Endodermal cell (in vitro differentiated cells): Measurements from ENCODE around the gene OTUD7B. TPM values are rescaled to one million over a fixed set of nuclear protein-coding genes. Genes with fewer than 3 reads are reported as not detected.

Experiments
- DNase-seq: peaks from one replicate; pipeline ENCODE4 v3.0.0-alpha.2; 2017
- H3K27ac ChIP-seq: 2 replicates; pipeline ENCODE4 v1.5.1; 2013; ENCODE audit warnings: mild to moderate bottlenecking, low read depth, low read length, moderate library complexity
- H3K27me3 ChIP-seq: 2 replicates; pipeline ENCODE4 v1.6.1; 2013; ENCODE audit warnings: mild to moderate bottlenecking, low read length, moderate library complexity; ENCODE audit not compliant: insufficient read depth, control insufficient read depth, poor library complexity, severe bottlenecking
- H3K36me3 ChIP-seq: 2 replicates; pipeline ENCODE4 v1.7.0; 2013; ENCODE audit warnings: mild to moderate bottlenecking, low read length, moderate library complexity; ENCODE audit not compliant: control insufficient read depth, insufficient read depth
- H3K4me1 ChIP-seq: one replicate; pipeline ENCODE4 v1.7.0; 2013; ENCODE audit warnings: low read length; ENCODE audit not compliant: control insufficient read depth, insufficient read depth
- H3K4me3 ChIP-seq: 2 replicates; pipeline ENCODE4 v1.5.1; 2013; ENCODE audit warnings: mild to moderate bottlenecking, low read length, moderate library complexity
- H3K9ac ChIP-seq: 2 replicates; pipeline ENCODE4 v1.6.1; 2013; ENCODE audit warnings: mild to moderate bottlenecking, low read length, moderate library complexity; ENCODE audit not compliant: poor library complexity, severe bottlenecking; ENCODE audit errors: extremely low read depth
- H3K9me3 ChIP-seq: 2 replicates; pipeline ENCODE4 v1.6.1; 2013; ENCODE audit warnings: mild to moderate bottlenecking, low read length, moderate library complexity; ENCODE audit not compliant: control insufficient read depth
- H3K27ac Mint-ChIP-seq: 2 replicates; pipeline ENCODE4 v1.8.0; 2020; ENCODE audit warnings: mixed read lengths
- H3K27me3 Mint-ChIP-seq: 2 replicates; pipeline ENCODE4 v1.8.0; 2021; ENCODE audit warnings: mild to moderate bottlenecking, mixed read lengths; ENCODE audit not compliant: insufficient read depth
- H3K36me3 Mint-ChIP-seq: 2 replicates; pipeline ENCODE4 v1.8.0; 2020; ENCODE audit warnings: low read depth, mixed read lengths
- H3K4me1 Mint-ChIP-seq: 2 replicates; pipeline ENCODE4 v1.8.0; 2020; ENCODE audit warnings: mixed read lengths
- H3K4me3 Mint-ChIP-seq: 2 replicates; pipeline ENCODE4 v1.8.0; 2020; ENCODE audit warnings: mild to moderate bottlenecking, moderate library complexity, mixed read lengths
- H3K9me3 Mint-ChIP-seq: 2 replicates; pipeline ENCODE4 v1.8.0; 2020; ENCODE audit warnings: mild to moderate bottlenecking, mixed read lengths
- WGBS, 2 experiments: methylation state at CpG; one replicate each; pipeline versions ENCODE4 v1.1.5 to v1.1.7; 2013; ENCODE audit warnings: missing lambda C conversion rate in 2 of 2, mixed read lengths in 1 of 2; ENCODE audit not compliant: insufficient coverage in 1 of 2, insufficient read length in 1 of 2; 5-methylcytosine and 5-hydroxymethylcytosine counted together
- total RNA-seq, 2 donors: library from RNA; stranded (reverse); fragmentation: NEBNext Ultra II Directional in 1 of 2; extraction: Animal tissue kit (Norgen Biotek cat#: 25700) in 1 of 2; gene quantifications; 2 replicates in 1 of 2; 3 replicates in 1 of 2; pipeline ENCODE4 v1.2.1, GENCODE V29; 2021
- TF ChIP-seq, protein P1 (sequence below): fragments of 200-600 bp; sonication (generic); conservative IDR thresholded peaks from 2 replicates; pipeline ENCODE4 v1.5.0; 2021; ENCODE audit warnings: antibody characterized with exemption, mild to moderate bottlenecking

The OTUD7B gene
- total RNA-seq, 2 donors from 2014 or later, result 26.6 to 31.1 TPM

DNA sequence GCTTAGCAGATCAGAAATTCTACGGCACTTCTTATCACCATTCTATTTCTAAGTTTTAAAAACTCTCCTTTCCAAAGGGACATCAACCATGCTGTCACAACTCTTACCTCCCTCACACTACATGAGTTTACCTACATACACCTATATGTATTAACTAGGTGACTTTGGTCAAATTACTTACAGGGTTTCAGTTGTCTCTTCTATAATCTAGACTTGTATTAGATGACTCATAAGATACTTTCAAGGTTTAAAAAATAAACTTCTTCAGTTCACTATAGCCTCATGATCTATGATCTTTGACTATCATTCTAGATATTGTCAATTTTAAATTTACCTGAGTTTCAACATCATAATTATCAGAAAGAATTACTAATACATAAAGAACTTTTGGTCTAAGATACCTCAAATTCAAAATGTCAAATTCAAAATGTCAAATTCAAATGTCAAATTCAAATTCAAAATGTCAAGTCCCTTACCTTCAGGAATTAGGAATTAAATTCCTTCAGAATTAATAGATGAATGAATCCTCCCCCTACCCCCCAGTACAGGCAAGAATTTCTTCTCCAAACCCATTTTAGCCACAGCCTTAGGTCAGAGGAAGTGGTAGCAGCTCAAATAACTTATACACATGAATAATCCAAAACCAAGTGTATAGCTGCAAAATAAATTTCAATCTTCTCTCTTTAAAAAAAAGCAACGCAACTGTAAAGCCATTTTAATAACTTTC, 31.1 kb downstream of the OTUD7B start:
- Mint-ChIP-seq H3K27ac (no peak overlapping the region), H3K4me1 (peaks cover 14% of the 10 kb centered on the region), H3K36me3 (peaks cover 33% of the 10 kb centered on the region), H3K27me3 (no peaks in the 10 kb centered on the region), H3K4me3 (no peak overlapping the region), H3K9me3 (no peaks in the 10 kb centered on the region)
- Histone ChIP-seq H3K27ac (no peak overlapping the region), H3K9me3 (no peaks in the 10 kb centered on the region), H3K36me3 (peaks cover 23% of the 10 kb centered on the region), H3K4me3 (no peak overlapping the region), H3K9ac (no peak overlapping the region), H3K4me1 (no peaks in the 10 kb centered on the region), H3K27me3 (no peaks in the 10 kb centered on the region)
- no peak for DNase-seq
- TF ChIP-seq, protein P1, sequence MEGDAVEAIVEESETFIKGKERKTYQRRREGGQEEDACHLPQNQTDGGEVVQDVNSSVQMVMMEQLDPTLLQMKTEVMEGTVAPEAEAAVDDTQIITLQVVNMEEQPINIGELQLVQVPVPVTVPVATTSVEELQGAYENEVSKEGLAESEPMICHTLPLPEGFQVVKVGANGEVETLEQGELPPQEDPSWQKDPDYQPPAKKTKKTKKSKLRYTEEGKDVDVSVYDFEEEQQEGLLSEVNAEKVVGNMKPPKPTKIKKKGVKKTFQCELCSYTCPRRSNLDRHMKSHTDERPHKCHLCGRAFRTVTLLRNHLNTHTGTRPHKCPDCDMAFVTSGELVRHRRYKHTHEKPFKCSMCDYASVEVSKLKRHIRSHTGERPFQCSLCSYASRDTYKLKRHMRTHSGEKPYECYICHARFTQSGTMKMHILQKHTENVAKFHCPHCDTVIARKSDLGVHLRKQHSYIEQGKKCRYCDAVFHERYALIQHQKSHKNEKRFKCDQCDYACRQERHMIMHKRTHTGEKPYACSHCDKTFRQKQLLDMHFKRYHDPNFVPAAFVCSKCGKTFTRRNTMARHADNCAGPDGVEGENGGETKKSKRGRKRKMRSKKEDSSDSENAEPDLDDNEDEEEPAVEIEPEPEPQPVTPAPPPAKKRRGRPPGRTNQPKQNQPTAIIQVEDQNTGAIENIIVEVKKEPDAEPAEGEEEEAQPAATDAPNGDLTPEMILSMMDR, result no peak
- 97 to 100% methylated on average over 1 of the region's 2 CpGs for WGBS, 2 experiments

DNA sequence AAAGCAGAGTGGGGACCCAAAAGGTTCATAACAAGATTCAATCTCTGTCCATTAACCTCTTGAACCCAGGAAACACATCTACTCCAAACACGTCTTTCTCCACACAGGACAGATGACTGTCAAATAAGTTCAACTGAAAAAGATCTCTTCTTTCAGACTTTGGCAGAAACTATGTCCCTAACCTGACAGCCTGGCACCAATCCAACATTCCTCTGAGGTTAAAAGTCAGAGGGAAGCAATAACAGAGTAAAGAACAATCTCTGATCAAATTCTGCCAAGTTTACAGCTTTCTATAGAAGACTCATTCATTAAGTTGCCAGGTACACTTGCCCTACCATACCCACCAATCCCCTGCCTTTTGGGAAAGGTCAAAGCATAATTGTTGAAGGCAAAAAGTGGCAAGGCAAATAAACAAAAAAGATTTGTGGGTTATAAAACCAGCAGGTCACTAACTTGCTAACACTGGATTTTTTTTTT, 31.9 kb downstream of the OTUD7B start:
- H3K27me3 ChIP-seq, result no peaks in the 10 kb centered on the region
- Mint-ChIP-seq H3K27me3 (no peaks in the 10 kb centered on the region), H3K4me3 (no peak overlapping the region), H3K4me1 (peaks cover 7% of the 10 kb centered on the region), H3K9me3 (no peaks in the 10 kb centered on the region), H3K27ac (no peak overlapping the region), H3K36me3 (peaks cover 40% of the 10 kb centered on the region)
- 76 to 90% methylated on average over 1 of the region's 1 CpG for WGBS, 2 experiments
- H3K9ac ChIP-seq, result no peak overlapping the region
- no peak overlapping the region for H3K27ac ChIP-seq
- H3K4me3 ChIP-seq, result no peak overlapping the region
- H3K36me3 ChIP-seq, result peaks cover 29% of the 10 kb centered on the region
- TF ChIP-seq, protein P1, result no peak
- no peak for DNase-seq
- no peaks in the 10 kb centered on the region for H3K4me1 ChIP-seq
- H3K9me3 ChIP-seq, result no peaks in the 10 kb centered on the region

DNA sequence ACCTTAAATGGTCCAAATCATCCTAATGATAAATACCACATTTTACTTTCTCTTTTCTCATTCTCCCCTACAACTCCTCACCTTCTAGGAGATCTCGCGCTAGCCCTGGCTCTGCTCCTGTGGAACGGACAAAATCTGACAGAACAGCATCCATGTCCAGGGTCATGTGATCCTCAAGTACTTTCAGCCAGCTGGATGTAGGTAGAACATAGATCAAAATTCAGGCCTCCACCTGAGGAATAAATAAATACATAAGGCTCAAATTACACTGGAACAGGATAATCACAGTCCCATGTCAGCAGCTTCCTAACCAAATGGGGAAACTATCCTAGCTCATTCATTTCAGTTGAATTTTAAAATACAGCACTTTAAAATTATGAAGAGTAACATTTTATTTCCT, 33.2 kb downstream of the OTUD7B start:
- no peak overlapping the region for H3K4me3 ChIP-seq
- 97 to 100% methylated on average over 3 of the region's 3 CpGs for WGBS, 2 experiments
- Mint-ChIP-seq H3K4me3 (no peak overlapping the region), H3K9me3 (no peaks in the 10 kb centered on the region), H3K36me3 (peaks cover 49% of the 10 kb centered on the region), H3K27me3 (no peaks in the 10 kb centered on the region), H3K27ac (no peak overlapping the region), H3K4me1 (peaks cover 5% of the 10 kb centered on the region)
- H3K4me1 ChIP-seq, result no peaks in the 10 kb centered on the region
- TF ChIP-seq, protein P1, result no peak
- H3K9ac ChIP-seq, result no peak overlapping the region
- peaks cover 42% of the 10 kb centered on the region for H3K36me3 ChIP-seq
- DNase-seq, result no peak
- H3K9me3 ChIP-seq, result no peaks in the 10 kb centered on the region
- H3K27ac ChIP-seq, result no peak overlapping the region
- H3K27me3 ChIP-seq, result no peaks in the 10 kb centered on the region
